Stimulated activated CD8-positive, alpha-beta memory T cell treated with anti-CD3 and anti-CD28 coated beads, Interleukin-15, amount 100 ng/mL, for 24 hours (primary cell): ENCODE measurements around the gene UGGT1.

Source experiments
- DNase-seq: peaks from one replicate; pipeline ENCODE4 v3.0.0-alpha.2; 2020; ENCODE audit warnings: low read depth

UGGT1 gene

GRCh38 chr2:128090945-128091725 is at the start of gene UGGT1:
Gene UGGT1, plus strand, starts transcription at chr2:128091200. Its CDS starts 158 bp downstream, at chr2:128091358.
- DNase-seq: peak; percentile 73

DNA sequence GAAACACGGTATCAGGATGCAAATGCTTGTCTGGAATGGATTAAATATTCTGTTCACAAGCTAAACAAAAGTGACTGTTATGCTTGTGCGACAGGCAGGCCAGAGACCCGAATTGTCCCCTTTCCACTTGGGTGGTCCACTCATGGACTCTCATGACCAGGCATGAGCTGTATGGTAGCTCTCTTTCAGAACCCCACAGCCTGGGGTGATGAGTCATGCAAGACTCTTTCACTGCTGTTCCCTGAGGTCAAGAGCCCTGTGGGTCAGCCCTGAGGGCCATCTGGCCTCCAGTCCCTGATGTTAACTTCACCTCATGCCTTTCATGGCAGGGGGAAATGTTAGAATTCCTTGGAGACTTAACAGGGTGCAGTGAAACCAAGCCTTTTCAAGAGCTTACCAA is 49.4 kb upstream of the UGGT1 start:
- no peak for DNase-seq

DNA sequence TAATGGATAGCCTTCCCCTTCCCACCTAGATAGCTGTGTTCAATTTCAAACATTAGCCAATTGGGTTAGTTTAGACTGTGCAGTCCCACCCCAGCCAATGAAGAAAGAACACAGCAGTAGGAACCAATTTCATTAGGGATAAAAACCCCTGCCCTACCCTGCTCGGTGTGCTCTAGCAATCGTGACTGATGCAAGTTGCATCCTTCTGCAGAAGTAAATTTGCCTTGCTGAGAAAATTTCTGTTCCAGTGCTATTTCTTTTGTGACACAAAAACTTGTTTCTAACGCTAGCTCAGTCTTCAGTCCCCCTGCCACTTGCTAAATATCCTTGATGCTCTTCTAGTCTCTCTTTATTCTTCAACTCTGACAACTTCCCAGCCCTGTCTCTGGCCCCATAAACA is 48.0 kb upstream of the UGGT1 start:
- no peak for DNase-seq

- no peak for DNase-seq
These were observed 37.7 kb upstream of the UGGT1 start for GRCh38 chr2:128053331-128053730.

GRCh38 chr2:128054104-128054885 is 36.7 kb upstream of the UGGT1 start:
- no peak for DNase-seq

DNA sequence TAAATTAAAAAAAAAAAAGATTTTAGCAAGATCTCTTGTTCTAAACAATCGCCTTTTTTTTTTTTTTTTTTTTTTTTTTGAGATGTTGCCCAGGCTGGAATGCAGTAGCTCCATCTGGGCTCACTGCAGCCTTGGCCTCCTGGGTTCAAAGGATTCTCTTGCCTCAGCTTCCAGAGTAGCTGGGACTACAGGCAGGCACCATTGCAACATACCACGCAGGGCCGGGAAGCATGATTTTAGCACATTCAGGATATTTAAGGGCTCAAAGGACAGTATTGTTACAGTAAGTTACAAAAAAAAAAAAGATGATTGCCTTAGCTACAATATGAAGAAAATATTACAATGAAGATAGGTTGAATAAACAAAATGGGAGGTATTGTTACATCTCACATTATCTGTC is 33.7 kb upstream of the UGGT1 start:
- no peak for DNase-seq

- DNase-seq: no peak
These were observed 32.9 kb upstream of the UGGT1 start for GRCh38 chr2:128058114-128058513.

DNA sequence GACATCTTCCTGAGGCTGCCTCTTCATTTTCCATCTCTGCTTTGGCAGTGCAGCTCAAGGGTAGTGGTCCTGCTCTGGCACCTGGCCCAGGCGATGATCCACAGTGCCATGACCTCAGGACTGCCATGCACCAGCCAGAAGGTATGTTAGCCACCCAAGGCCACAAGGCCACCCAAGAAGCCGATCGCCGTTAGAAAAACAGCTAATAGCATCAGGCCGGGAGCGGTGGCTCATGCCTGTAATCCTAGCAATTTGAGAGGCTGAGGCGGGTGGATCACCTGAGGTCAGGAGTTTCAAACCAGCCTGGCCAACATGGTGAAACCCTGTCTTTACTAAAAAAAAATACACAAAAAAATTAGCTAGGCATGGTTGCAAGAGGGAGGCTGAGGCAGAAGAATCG is 28.4 kb upstream of the UGGT1 start:
- no peak for DNase-seq

DNA sequence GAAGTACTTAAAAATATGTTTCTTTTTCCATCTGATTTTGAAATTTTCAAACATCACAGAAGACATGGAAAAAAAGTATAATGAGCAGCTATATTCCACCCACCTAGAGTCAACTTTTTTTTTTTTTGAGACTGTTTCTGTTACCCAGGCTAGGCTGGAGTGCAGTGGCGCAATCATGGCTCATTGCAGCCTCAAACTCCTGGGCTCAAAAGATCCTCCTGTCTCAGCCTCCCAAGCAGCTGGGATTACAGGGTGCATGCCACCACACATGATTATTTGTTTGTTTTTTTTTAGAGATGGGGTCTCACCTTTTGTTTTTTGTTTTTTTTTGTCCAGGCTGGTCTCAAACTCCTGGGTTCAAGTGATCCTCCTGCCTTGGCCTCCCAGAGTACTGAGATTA is 26.6 kb upstream of the UGGT1 start:
- DNase-seq: no peak

DNA sequence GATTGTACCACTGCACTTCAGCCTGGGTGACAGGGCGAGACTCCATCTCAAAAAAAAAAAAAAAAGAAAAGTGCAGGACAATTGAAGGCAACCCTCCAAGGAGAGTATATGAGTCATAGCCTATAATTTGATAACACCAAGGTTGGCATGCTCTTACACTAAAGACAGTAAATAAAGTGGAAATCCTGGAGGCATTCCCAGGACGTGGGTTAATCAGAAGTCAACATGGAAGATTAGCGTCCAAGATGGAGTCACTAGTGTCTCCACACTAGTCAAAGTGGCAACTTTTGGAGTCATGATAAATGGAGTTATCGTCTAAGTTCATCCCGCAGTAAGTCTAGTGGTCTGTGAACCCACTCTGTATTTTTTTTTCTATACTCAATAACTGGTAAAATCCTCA is 21.2 kb upstream of the UGGT1 start:
- DNase-seq: no peak

GRCh38 chr2:128073278-128073677 is 17.7 kb upstream of the UGGT1 start:
- DNase-seq: no peak

GRCh38 chr2:128076461-128077106 is 14.4 kb upstream of the UGGT1 start:
- DNase-seq: no peak

DNA sequence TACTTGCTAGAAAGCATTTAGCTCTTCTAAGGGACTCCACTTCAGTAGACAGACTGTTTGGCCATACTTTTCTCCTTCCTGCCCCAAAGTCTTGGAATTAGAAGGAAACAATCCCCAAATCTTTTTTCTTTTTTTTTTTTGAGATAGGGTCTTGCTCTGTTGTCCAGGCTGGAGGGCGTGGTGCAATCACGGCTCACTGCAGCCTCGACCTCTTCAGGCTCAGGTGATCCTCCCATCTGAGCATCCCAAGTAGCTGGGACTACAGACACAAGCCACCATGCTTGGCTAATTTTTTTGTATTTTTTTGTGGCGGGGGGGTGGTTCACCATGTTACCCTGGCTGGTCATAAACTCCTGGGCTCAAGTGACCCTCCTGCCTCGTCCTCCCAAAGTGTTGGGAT is 6.2 kb upstream of the UGGT1 start:
- DNase-seq: no peak

GRCh38 chr2:128086244-128086643 is 4.8 kb upstream of the UGGT1 start:
- DNase-seq: no peak

GRCh38 chr2:128090575-128090944 is 440 bp upstream of the UGGT1 start:
- no peak for DNase-seq

GRCh38 chr2:128091726-128092080 is 703 bp downstream of the UGGT1 start:
- no peak for DNase-seq

- no peak for DNase-seq
These were observed 1.7 kb downstream of the UGGT1 start for GRCh38 chr2:128092656-128093055.

GRCh38 chr2:128093762-128094161 is 2.8 kb downstream of the UGGT1 start:
- DNase-seq: no peak

DNA sequence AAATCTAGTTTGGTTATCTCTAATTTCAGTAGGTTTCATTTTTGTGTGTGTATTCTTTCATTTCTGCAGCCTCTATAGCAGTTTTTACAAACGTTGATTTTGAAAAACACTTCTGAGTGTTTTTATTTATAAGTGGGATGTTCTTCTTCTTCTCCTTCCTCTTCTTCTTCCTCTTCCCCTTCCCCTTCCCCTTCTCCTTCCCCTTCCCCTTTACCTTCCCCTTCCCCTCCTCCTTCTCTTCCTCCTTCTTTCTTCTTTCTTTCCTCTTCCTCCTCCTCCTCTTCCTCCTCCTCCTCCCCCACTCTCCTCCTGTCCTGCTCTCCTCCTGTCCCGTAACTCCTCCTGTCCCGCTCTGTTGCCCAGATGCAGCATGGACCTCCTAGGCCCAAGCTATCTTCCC is 4.2 kb downstream of the UGGT1 start:
- DNase-seq: no peak

- no peak for DNase-seq
These were observed 12.4 kb downstream of the UGGT1 start for GRCh38 chr2:128103407-128103806.

DNA sequence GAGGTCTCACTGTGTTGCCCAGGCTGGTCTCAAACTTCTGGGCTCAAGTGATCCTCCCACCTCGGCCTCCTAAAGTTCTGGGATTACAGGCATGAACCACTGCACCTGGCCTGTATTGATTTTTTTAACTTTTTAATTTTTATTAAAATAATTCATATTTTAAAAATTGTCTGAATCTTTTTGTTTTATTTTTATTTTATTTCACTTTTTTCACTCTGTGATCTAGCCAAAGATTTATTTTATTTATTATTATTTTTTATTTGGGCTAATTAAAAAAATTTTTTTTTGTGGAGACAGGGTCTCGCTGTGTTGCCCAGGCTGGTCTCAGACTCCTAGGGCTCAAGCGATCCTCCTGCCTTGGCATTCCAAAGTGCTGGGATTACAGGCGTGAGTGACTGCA is 14.1 kb downstream of the UGGT1 start:
- DNase-seq: no peak

GRCh38 chr2:128108166-128108565 is 17.2 kb downstream of the UGGT1 start:
- no peak for DNase-seq

GRCh38 chr2:128109243-128109642 is 18.2 kb downstream of the UGGT1 start:
- DNase-seq: no peak
